Thyroid gland (tissue), 4 donors: Measurements from ENCODE around the gene ASB2. TPM values are rescaled to one million over a fixed set of nuclear protein-coding genes. Genes with fewer than 3 reads are reported as not detected.

Experiments used
- DNase-seq, 2 donors: peaks; one replicate each; pipeline ENCODE4 v3.0.0-alpha.2; 2019
- H3K27ac ChIP-seq, 3 donors: fragments of 200-600 bp; sonication (generic); 1 replicate in 2 of 3; 2 replicates in 1 of 3; pipeline ENCODE4 v1.5.1; 2016 to 2019; ENCODE audit warnings: mild to moderate bottlenecking in 1 of 3, moderate library complexity in 1 of 3
- H3K27me3 ChIP-seq: fragments of 200-600 bp; sonication (generic); one replicate; pipeline ENCODE4 v1.5.1; 2019
- H3K36me3 ChIP-seq, 2 donors: fragments of 200-600 bp; sonication (generic); one replicate each; pipeline ENCODE4 v1.5.1; 2016 to 2019
- H3K4me1 ChIP-seq, 2 donors: fragments of 200-600 bp; sonication (generic); one replicate each; pipeline ENCODE4 v1.5.1; 2017 to 2019
- H3K4me3 ChIP-seq, 3 donors: fragments of 200-600 bp; sonication (generic); replicated peaks in 1 of 3; 1 replicate in 2 of 3; 2 replicates in 1 of 3; pipeline ENCODE4 v1.5.1; 2016; ENCODE audit warnings: mild to moderate bottlenecking in 1 of 3
- H3K9me3 ChIP-seq: fragments of 200-600 bp; sonication (generic); one replicate; pipeline ENCODE4 v1.5.1; 2017
- CTCF ChIP-seq, 6 experiments: fragments of 200-600 bp in 3 of 6; fragments of 450-650 bp in 3 of 6; sonication (generic) in 3 of 6; IDR thresholded peaks; one replicate each; pipeline ENCODE4 v1.5.1; 2016 to 2019; ENCODE audit warnings: antibody characterized with exemption in 6 of 6, mild to moderate bottlenecking in 2 of 6, inconsistent platforms in 1 of 6, moderate library complexity in 1 of 6
- POLR2A ChIP-seq, 2 donors: fragments of 450-650 bp; IDR thresholded peaks; one replicate each; pipeline ENCODE4 v1.6.1; 2017; ENCODE audit warnings: antibody characterized with exemption in 2 of 2, mild to moderate bottlenecking in 2 of 2, moderate library complexity in 1 of 2
- WGBS, 2 donors: methylation state at CpG; one replicate each; pipeline ENCODE4 v1.1.5; 2017; 5-methylcytosine and 5-hydroxymethylcytosine counted together
- intact Hi-C: fragments of 100-400 bp; cut with DNase I; formaldehyde crosslinking; loops from one replicate; pipeline ENCODE4 v1.15.1; 2023
- total RNA-seq, 4 donors: library from RNA; depleted of rRNA; stranded (reverse); fragments of >200 nt; gene quantifications; one replicate each; pipeline ENCODE4 v1.2.3, GENCODE V29; 2016

ASB2 gene
- total RNA-seq, 4 donors from 2014 or later: 0.67 to 3.8 (median 0.79) TPM; not detected in 1

DNA sequence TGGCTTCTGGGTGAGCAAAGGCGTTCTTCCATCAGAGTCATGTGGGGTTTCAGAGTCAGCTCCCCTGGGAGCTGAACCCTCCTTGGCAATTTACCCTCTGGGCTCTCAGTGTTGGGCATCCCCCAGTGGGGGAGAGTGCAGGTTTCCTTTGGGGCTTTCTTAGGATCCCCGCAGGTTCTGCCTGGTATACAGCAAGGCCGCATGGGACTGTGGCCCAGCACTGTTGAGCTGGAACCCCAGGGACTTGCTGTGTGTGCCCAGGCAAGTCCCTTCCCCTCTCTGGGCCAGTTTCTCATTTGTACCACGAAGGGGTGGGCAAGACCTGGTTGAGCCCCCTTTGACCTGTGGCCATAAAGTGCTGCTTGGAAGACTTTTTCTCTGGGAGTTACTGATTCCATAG is 43.7 kb downstream of the ASB2 start:
- Histone ChIP-seq H3K9me3 (no peaks in the 10 kb centered on the region), H3K4me3 (no peak overlapping the region), H3K4me1 (peaks cover 1 to 2% of the 10 kb centered on the region in 2 donors), H3K36me3 (no peaks in the 10 kb centered on the region), H3K27me3 (no peaks in the 10 kb centered on the region), H3K27ac (no peak overlapping the region)
- 100% methylated on average over 4 of the region's 4 CpGs; no CpG with 5 or more reads in 1 of the 2 donors for WGBS, 2 donors
- TF ChIP-seq POLR2A (IDR thresholded peaks at IDR 0.05) (no peak), CTCF (IDR thresholded peaks at IDR 0.05) (no peak)
- intact Hi-C loops: loop anchor here (10.0 kb wide), 1 partner anchor 202 kb away; no protein-coding TSS in a partner anchor
- DNase-seq: no peak

DNA sequence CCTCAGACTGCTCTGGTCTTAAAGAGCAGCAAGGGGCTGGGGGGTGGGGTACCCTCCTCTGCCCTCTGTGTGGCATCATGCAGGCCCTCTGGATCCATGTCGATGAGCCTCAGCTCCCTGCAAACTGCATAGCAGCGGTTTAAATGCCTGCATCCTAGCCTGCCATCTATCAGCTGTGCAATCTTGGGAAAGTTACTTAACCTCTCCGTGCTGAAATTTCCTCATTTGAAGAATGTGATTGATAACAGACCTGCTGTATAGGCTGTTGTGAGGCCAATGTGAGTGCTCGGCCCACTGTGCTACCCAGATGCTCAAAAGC is 45.4 kb downstream of the ASB2 start:
- no peaks in the 10 kb centered on the region for H3K9me3 ChIP-seq
- WGBS, 2 donors: 87 to 91% methylated on average over 4 of the region's 4 CpGs
- no peak overlapping the region for H3K4me3 ChIP-seq
- H3K4me1 ChIP-seq: peaks cover 12 to 14% of the 10 kb centered on the region in 2 donors
- intact Hi-C loops: loop anchor here (10.0 kb wide), 1 partner anchor 204 kb away; no protein-coding TSS in a partner anchor
- H3K27ac ChIP-seq: no peak overlapping the region
- H3K27me3 ChIP-seq: no peaks in the 10 kb centered on the region
- TF ChIP-seq POLR2A (IDR thresholded peaks at IDR 0.05): no peak
- no peak for TF ChIP-seq CTCF (IDR thresholded peaks at IDR 0.05)
- H3K36me3 ChIP-seq: no peaks in the 10 kb centered on the region
- DNase-seq: no peak

DNA sequence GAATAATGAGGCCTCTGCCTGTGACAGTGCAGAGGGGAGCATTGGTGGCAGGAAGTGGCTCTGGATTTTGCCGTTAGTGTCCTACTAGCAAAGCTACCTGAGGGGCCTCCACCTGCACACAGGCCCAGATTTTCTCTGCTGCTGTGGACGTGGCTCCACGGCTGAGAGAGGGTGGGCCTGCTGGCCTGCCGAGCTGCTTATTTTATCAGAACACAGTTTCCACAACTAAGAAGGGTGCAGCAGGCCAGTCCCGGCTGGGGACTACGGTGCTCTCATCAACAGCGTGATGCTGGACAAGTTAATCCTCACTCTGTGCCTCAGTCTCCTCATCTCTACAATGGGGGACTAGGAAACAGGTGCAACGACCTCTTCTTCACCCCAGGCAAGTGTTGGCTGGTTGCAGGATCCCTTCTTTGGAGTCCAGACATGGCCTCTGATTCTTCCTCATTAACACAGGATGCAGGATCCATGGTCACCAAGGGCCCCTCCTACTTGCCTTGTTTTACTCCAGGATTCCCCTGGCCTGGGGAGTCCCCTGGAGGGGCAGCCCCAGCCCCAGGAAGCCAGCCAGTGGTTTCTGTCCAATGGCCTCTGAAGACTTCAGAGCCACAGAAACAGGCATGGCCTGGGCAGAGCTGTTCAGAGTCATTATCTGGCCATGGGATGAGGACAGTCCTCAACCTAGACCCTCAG is 45.9 kb downstream of the ASB2 start:
- DNase-seq: no peak
- intact Hi-C loops: loop anchor here (10.0 kb wide), 1 partner anchor 204 kb away; no protein-coding TSS in a partner anchor

DNA sequence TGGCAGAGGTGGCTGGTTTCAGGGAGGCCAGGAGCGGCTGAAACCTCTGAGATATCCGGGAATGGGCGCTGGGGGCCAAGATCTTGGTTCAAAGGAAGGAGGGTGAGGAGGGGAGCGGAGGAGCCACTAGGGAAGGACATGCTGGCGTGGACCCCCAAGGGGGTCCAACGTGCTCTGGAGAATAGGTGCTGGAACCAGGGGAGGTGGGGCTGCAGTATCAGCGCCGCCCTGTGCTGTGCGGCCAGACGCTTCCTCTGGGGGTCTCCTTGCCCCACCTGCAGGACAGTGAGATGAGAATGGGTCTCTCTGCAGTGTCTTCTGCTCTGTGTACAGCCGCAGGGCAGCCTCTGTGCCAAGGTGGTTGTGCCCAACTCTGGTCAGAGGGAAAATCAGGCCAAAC is 46.7 kb downstream of the ASB2 start:
- Histone ChIP-seq H3K27me3 (no peaks in the 10 kb centered on the region), H3K4me1 (peaks cover 12 to 14% of the 10 kb centered on the region in 2 donors), H3K36me3 (no peaks in the 10 kb centered on the region), H3K27ac (no peak overlapping the region), H3K9me3 (no peaks in the 10 kb centered on the region), H3K4me3 (no peak overlapping the region)
- intact Hi-C loops: loop anchor here (10.0 kb wide), 1 partner anchor 205 kb away; no protein-coding TSS in a partner anchor
- TF ChIP-seq CTCF (IDR thresholded peaks at IDR 0.05): no peak
- no peak for TF ChIP-seq POLR2A (IDR thresholded peaks at IDR 0.05)
- WGBS, 2 donors: 88 to 89% methylated on average over 10 to 11 of the region's 11 CpGs
- no peak for DNase-seq

More for the DNA sequence above, 45.9 kb downstream of the ASB2 start:
- Histone ChIP-seq H3K27me3 (no peaks in the 10 kb centered on the region), H3K4me1 (peaks cover 12 to 14% of the 10 kb centered on the region in 2 donors), H3K9me3 (no peaks in the 10 kb centered on the region), H3K27ac (no peak overlapping the region), H3K36me3 (no peaks in the 10 kb centered on the region), H3K4me3 (no peak overlapping the region)
- TF ChIP-seq POLR2A (IDR thresholded peaks at IDR 0.05) (no peak), CTCF (IDR thresholded peaks at IDR 0.05) (no peak)
- 91 to 92% methylated on average over 7 to 8 of the region's 8 CpGs for WGBS, 2 donors

- Histone ChIP-seq H3K36me3 (no peaks in the 10 kb centered on the region), H3K4me1 (peaks cover 12 to 14% of the 10 kb centered on the region in 2 donors), H3K9me3 (no peaks in the 10 kb centered on the region), H3K27ac (no peak overlapping the region), H3K27me3 (no peaks in the 10 kb centered on the region), H3K4me3 (no peak overlapping the region)
- no peak for TF ChIP-seq CTCF (IDR thresholded peaks at IDR 0.05)
- no peak for TF ChIP-seq POLR2A (IDR thresholded peaks at IDR 0.05)
- DNase-seq: no peak
- WGBS, 2 donors: 84 to 92% methylated on average over 6 to 13 of the region's 13 CpGs
- intact Hi-C loops: no loop called here
Measured at GRCh38 chr14:93929048-93929535, 47.3 kb downstream of the ASB2 start.
